Fibroblast of pulmonary artery (primary cell): ENCODE results near the gene ZNF629.

Experiments
- DNase-seq: peaks from one replicate; pipeline ENCODE4 v3.0.0-alpha.2; 2010; ENCODE audit warnings: low read depth
- H3K4me3 ChIP-seq: replicated peaks from 2 replicates; pipeline ENCODE4 v1.5.1; 2011; ENCODE audit warnings: low read depth, mild to moderate bottlenecking, control low read depth, low read length, moderate library complexity
- CTCF ChIP-seq: IDR thresholded peaks from 2 replicates; pipeline ENCODE4 v1.5.1; 2011; ENCODE audit warnings: mild to moderate bottlenecking, control low read depth, low read length, inconsistent platforms; ENCODE audit errors: missing control alignments

ZNF629 gene

GRCh38 chr16:30778549-30779244, 8.3 kb downstream of the ZNF629 start:
- no peak overlapping the region for H3K4me3 ChIP-seq
- no peak for TF ChIP-seq CTCF
- DNase-seq, result no peak

- no peak for DNase-seq
Observed at GRCh38 chr16:30777591-30778297, 9.3 kb downstream of the ZNF629 start.

GRCh38 chr16:30775392-30776188, 11.4 kb downstream of the ZNF629 start:
- peak; percentile 81 for DNase-seq
- H3K4me3 ChIP-seq, result peak overlapping the region; percentile 60
- no peak for TF ChIP-seq CTCF

More at GRCh38 chr16:30777591-30778297, 9.3 kb downstream of the ZNF629 start:
- no peak for TF ChIP-seq CTCF
- no peak overlapping the region for H3K4me3 ChIP-seq

- TF ChIP-seq CTCF, result no peak
- peak overlapping the region; percentile 60 for H3K4me3 ChIP-seq
- no peak for DNase-seq
Observed at GRCh38 chr16:30775131-30775391, 11.9 kb downstream of the ZNF629 start.

- DNase-seq, result no peak
- no peak for TF ChIP-seq CTCF
- H3K4me3 ChIP-seq, result peak overlapping the region; percentile 60
Observed at GRCh38 chr16:30774367-30775130, 12.5 kb downstream of the ZNF629 start.

- TF ChIP-seq CTCF, result no peak
- no peak overlapping the region for H3K4me3 ChIP-seq
Observed at GRCh38 chr16:30773826-30774225, 13.2 kb downstream of the ZNF629 start.

More at GRCh38 chr16:30773826-30774225, 13.2 kb downstream of the ZNF629 start:
- no peak for DNase-seq
